ENCODE measurements around the gene ANO1.

- TF ChIP-seq EZH2 (IDR thresholded peaks at IDR 0.05) = no peak
- no peak for TF ChIP-seq POLR2AphosphoS5 (IDR thresholded peaks at IDR 0.05; ENCODE audit: borderline replicate concordance, low read depth, low read length)
These were observed 29.1 kb downstream of the ANO1 start for GRCh38 chr11:70107191-70107590.

All from SK-N-MC (cell line).